ENCODE data around the gene FBLN2. TPM values are rescaled to one million over a fixed set of nuclear protein-coding genes. Genes with fewer than 3 reads are reported as not detected.

FBLN2 gene
- total and polyA plus RNA-seq, 2 of the 13 experiments (the other 11 are each of a cell fraction or from before 2014, with no cell fraction given), result not detected

DNA sequence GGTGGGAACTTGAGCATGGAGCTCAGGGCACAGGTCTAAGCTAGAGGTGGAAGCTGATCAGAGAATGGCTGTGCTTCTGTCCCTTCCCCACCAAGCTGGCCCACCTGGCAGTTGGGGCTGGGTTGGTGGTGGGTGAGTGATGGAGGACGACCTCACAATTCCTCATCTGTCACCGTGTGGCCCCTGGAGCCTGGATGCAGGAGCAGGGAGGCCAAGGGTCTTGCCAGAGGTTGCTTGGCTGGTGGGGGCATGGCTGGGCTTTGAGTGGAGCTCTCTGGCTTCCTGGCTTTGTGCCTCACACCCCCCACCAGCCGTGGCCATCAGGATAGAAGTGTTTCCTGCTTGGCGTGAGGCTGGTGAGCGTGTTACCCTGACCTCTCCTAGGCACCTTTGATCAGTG is 36.0 kb downstream of the FBLN2 start:
- Histone ChIP-seq H3K79me2 (ENCODE audit: insufficient read depth, low read length) (no peaks in the 10 kb centered on the region), H3K27ac (ENCODE audit: extremely low read length, insufficient read depth, low read length) (no peak overlapping the region), H3K27me3 (ENCODE audit: control insufficient read depth in 1 of 2, insufficient read depth in 2 of 2, low read length in 2 of 2) (peaks cover 4 to 37% of the 10 kb centered on the region in 2 experiments; a peak in 4 of 5 replicates), H4K20me1 (ENCODE audit: insufficient read depth, low read length) (no peaks in the 10 kb centered on the region), H2AFZ (ENCODE audit: low read length) (no peak overlapping the region), H3K9ac (ENCODE audit: insufficient read depth, low read depth, low read length) (no peak overlapping the region), H3K4me3 (replicated peaks in 1 of 3; ENCODE audit: insufficient read depth in 1 of 3, low read depth in 2 of 3, low read length in 3 of 3) (no peak overlapping the region), H3K36me3 (replicated peaks in 1 of 2; ENCODE audit: control insufficient read depth in 1 of 2, insufficient read depth in 2 of 2, low read length in 2 of 2) (no peaks in the 10 kb centered on the region), H3K4me1 (ENCODE audit: insufficient read depth, low read length) (peaks cover 6% of the 10 kb centered on the region; the same call in 1 of the 2 replicates), H3K9me3 (ENCODE audit: low read length) (no peaks in the 10 kb centered on the region), H3K4me2 (ENCODE audit: low read depth, low read length) (no peak overlapping the region)
- no peak for TF ChIP-seq ZNF678 (CRISPR knock-in tag; IDR thresholded peaks at IDR 0.05)
- TF ChIP-seq, protein P1, sequence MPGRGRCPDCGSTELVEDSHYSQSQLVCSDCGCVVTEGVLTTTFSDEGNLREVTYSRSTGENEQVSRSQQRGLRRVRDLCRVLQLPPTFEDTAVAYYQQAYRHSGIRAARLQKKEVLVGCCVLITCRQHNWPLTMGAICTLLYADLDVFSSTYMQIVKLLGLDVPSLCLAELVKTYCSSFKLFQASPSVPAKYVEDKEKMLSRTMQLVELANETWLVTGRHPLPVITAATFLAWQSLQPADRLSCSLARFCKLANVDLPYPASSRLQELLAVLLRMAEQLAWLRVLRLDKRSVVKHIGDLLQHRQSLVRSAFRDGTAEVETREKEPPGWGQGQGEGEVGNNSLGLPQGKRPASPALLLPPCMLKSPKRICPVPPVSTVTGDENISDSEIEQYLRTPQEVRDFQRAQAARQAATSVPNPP (CRISPR knock-in tag; IDR thresholded peaks at IDR 0.05), result no peak
- no peak for TF ChIP-seq ATF6 (CRISPR knock-in tag; conservative IDR thresholded peaks at IDR 0.05)
- TF ChIP-seq, protein P2, sequence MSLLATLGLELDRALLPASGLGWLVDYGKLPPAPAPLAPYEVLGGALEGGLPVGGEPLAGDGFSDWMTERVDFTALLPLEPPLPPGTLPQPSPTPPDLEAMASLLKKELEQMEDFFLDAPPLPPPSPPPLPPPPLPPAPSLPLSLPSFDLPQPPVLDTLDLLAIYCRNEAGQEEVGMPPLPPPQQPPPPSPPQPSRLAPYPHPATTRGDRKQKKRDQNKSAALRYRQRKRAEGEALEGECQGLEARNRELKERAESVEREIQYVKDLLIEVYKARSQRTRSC (CRISPR knock-in tag; IDR thresholded peaks at IDR 0.05; ENCODE audit: low read depth), result no peak
- TF ChIP-seq GMEB1 (CRISPR knock-in tag; IDR thresholded peaks at IDR 0.05; ENCODE audit: borderline replicate concordance), result no peak
- no peak for TF ChIP-seq CEBPG (CRISPR knock-in tag; IDR thresholded peaks at IDR 0.05)
- TF ChIP-seq GTF2F1 (IDR thresholded peaks at IDR 0.05; ENCODE audit: low read length), result no peak
- no peak for TF ChIP-seq ZBTB7B (CRISPR knock-in tag; IDR thresholded peaks at IDR 0.05)
- no peak for TF ChIP-seq REXO4 (CRISPR knock-in tag; IDR thresholded peaks at IDR 0.05; ENCODE audit: borderline replicate concordance)
- no peak for TF ChIP-seq ZBTB34 (CRISPR knock-in tag; IDR thresholded peaks at IDR 0.05)
- no peak for TF ChIP-seq TAF15 (IDR thresholded peaks at IDR 0.05; ENCODE audit: low read depth, low read length, poor library complexity, severe bottlenecking)
- TF ChIP-seq SRSF4 (IDR thresholded peaks at IDR 0.05; ENCODE audit: low read depth, low read length, poor library complexity, severe bottlenecking), result no peak
- no peak for TF ChIP-seq ZNF432 (CRISPR knock-in tag; IDR thresholded peaks at IDR 0.05; ENCODE audit: borderline replicate concordance)
- TF ChIP-seq RFXANK (CRISPR knock-in tag; IDR thresholded peaks at IDR 0.05), result no peak
- no peak for TF ChIP-seq CC2D1A (CRISPR knock-in tag; IDR thresholded peaks at IDR 0.05)
- TF ChIP-seq ZKSCAN5 (CRISPR knock-in tag; IDR thresholded peaks at IDR 0.05), result no peak
- TF ChIP-seq ZNF660 (CRISPR knock-in tag; IDR thresholded peaks at IDR 0.05; ENCODE audit: borderline replicate concordance, low read depth), result no peak
- TF ChIP-seq ZBTB1 (CRISPR knock-in tag; IDR thresholded peaks at IDR 0.05; ENCODE audit: borderline replicate concordance), result no peak
- no peak for TF ChIP-seq ZNF558 (CRISPR knock-in tag; IDR thresholded peaks at IDR 0.05; ENCODE audit: borderline replicate concordance)
- TF ChIP-seq ZNF296 (CRISPR knock-in tag; conservative IDR thresholded peaks at IDR 0.05), result no peak
- in situ Hi-C loops (cut with HindIII; ENCODE audit: extremely low pct_ligation_motif_present, low pct_unique_long_range_greater_than_20kb), result no loop called here
- intact Hi-C loops (cut with micrococcal nuclease; ENCODE audit: unreplicated experiment), result no loop called here
- ATAC-seq, result peak; percentile 13; the same call in 1 of the 3 replicates
- FAIRE-seq, result no peak
- DNase-seq (ENCODE audit: low spot score), result no peak
- ChIA-PET CTCF (ENCODE audit: low intra/inter-chr PET ratio, low total read pairs) (no interaction called here), POLR2A (no interaction called here)
- BruUV-seq (replicated peaks), result no TSS peak
- no CpG with 5 or more reads among the region's 5 CpGs for WGBS (ENCODE audit: low lambda C conversion rate)

All from HepG2 (cell line).